SKM-1 treated with dmso at 0.1 percent for 144 hours (cell line): ENCODE results near the gene PLA2R1.
"Not testable (repeated sequence)": the region's sequence is repeated elsewhere in the genome, so short reads cannot be mapped to it uniquely, and the experiment has no call there.

Source experiments
- DNase-seq: peaks from one replicate; lab custom pipeline; 2025; ENCODE audit not compliant: unreplicated experiment; lab: John Stamatoyannopoulos, UW

The PLA2R1 gene

DNA sequence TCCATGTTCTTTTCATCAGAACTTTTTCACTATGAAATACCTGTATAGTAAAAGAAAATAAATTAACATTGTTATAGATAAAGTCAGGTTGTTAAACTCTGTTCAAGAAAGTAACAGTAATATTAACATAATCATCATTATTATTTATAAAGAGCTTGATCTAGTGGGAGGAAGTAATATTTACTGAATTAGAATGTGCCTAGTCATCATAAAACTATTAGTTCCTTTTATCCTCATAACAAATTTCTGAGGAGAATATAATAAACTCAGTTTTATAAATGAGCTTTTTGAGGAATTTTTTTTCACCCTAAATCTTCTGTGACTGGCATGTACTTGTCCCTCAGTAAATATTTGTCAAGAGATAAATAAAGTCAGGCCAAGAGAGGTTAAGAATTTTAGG is 78.4 kb downstream of the PLA2R1 start:
- DNase-seq, result no peak

DNA sequence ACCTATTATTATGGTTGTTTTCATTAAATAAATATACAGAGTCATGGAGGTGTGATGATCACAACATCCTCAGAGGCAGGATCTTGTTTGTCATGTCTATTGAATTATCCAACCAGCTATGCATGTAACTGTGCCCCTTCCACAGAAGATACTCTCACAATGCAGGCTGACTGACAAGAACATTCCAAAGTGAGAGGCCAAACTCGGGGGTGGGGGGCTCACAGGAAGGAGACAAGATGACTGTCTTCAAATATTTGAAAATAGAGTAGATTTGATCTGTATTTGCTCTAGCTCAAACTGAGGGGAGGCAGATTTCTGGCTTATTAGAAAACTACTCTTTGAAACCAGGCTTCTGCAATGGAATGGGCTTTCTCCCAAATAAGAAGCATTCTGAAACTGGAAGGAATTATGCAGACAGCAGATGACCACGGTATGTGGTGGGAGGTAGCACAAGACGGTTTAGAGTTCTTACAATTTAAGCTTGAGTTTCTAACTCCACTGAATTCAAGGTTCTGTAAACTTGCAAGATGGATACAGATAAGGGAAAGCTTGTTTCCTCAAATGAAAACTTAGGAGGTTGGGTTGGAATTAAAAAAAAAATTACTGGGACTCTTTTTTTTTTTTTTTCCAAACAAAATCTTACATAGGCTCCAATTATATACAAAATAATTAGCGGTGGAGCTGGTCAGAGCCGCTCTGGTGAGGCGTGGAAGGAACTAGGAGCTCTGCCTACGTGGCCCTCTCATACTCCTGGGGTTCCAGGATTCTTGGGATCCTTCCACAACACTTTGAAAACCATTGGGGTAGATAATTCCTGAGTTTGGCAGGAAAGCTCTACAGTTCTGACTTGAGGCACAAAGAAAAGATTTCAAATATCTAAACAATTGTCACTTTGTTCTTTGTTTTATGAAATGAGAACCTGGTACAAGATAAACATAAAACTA is 79.3 kb downstream of the PLA2R1 start:
- DNase-seq, result no peak

GRCh38 chr2:159982270-159982669 is 80.1 kb downstream of the PLA2R1 start:
- no peak for DNase-seq

DNA sequence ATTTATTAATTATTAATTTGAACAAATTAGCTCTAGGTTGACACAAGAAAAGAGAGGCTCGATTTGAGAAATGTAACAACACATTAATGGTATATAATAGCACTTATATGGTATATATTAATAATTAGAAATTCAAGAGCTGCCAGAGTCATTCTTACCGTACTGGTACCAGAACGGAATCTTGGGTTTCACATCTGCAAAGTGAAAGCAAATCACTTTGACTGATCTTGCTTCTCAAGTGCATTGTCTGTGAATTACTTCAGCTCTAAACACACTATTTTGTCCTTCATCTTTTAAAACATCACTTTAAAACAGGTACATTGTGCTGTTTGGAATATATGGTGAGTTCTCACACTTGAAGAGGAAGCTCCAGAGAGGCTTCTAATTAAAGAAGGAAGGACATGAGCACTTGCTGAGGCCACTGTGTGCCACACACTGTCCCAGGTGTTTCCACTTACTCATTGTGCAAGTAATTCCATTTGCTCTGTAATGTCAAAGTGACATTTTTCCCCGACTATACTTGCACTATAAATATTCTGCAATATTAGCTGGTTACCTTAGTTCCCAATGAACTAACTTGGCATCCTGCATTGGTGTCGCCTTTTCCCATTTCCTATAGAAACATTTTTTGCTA is 85.8 kb downstream of the PLA2R1 start:
- DNase-seq, result peak; percentile 29

DNA sequence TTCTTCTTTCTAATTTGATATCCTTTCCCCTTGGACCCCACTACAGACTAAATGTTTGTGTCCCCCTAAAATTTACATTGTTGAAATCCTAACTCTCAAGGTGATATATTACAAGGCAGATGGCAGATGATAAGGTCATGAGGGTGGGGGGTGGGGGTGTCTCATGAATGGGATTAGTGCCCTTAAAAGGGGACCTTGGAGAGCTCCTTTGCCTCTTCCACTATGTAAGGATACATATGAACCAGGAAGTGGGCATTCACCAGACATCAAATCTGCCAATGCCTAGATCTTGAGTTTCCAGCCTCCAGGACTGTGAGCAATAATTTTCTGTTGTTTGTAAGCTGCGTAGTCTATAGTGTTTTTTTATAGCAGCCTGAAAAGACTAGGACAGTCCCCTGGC is 89.1 kb downstream of the PLA2R1 start:
- DNase-seq, result no peak

GRCh38 chr2:159971365-159972152 is 90.9 kb downstream of the PLA2R1 start:
- peak; percentile 58 for DNase-seq

DNA sequence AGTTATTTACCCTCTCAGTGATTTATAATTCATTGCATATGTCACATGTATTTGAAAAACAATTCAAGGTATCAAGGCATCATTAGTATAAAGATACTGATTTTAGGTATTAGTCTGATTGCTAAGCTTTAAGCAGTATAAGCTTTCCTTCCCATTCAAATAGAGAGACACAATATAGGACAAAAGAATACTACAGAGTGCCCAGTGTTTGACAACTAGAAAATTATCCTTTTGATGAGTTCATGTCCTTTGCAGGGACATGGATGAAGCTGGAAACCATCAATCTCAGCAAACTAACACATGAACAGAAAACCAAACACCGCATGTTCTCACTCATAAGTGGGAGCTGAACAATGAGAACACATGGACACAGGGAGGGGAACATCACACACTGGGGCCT is 91.9 kb downstream of the PLA2R1 start:
- DNase-seq, result not testable (repeated sequence)

GRCh38 chr2:159968279-159968900 is 94.0 kb downstream of the PLA2R1 start:
- DNase-seq, result peak; percentile 40

- DNase-seq, result no peak
Measured at GRCh38 chr2:159963700-159964099, 98.7 kb downstream of the PLA2R1 start.

GRCh38 chr2:159962513-159962912 is 99.9 kb downstream of the PLA2R1 start:
- DNase-seq, result not testable (repeated sequence)

DNA sequence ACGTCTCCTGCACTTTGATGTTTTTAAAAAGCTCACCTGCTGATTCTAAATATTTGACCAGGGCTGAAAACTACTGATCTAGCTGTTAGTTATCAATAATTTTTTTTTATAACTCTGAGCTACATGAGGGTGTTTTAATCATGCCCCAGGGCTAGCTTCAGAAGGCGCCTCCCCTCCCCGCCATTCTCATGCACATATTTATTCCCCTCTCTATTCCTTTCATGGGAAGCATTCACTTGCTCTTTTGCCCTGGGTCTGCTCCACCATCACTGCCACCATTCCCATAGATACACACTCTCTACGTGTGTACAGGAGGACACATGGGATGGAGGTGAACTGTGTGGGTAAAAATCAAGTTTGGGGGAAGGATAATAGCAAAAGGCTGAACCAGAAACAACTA is 101.0 kb downstream of the PLA2R1 start:
- no peak for DNase-seq

DNA sequence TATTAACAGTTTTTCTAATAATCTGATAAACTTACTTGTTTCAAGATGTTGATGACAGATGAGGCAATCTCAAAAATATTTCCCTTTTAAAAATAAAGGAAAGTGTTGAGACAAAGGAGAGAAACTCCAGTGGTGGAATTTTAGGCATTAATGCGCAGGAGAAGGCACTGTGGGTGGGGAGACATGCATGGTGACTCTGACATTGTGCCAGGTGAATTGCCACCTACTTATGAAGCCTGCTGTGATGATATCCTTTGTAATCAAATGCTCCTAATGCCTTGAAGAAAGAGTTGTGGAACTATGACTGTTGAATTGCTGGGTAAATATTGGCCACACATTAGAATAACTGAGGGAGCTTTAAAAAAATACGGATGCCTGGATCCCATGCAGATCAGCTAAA is 101.4 kb downstream of the PLA2R1 start:
- no peak for DNase-seq

- DNase-seq, result peak; percentile 5
Measured at GRCh38 chr2:159960414-159960813, 102.0 kb downstream of the PLA2R1 start.

DNA sequence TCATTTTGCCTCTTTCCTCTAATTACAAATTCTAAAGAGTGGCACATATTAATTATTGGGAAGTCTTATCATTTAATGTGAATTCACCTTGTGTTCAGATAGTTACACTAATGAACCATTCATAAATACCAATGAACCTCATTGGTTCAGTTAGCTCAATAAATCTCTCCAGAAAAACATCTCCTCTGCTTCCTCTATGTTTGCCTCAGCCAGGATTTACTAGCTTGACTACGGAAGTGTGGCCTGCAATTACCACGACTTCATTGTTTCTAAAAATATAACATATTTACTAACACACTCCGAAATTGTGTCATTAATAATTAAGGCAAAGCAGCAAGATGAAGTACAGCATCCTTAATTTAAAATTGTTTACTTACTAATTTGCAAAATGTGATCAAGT is 103.3 kb downstream of the PLA2R1 start:
- DNase-seq, result no peak

GRCh38 chr2:159953136-159953823 is 109.1 kb downstream of the PLA2R1 start:
- DNase-seq, result no peak

- DNase-seq, result no peak
Measured at GRCh38 chr2:159946326-159946999, 116.0 kb downstream of the PLA2R1 start.

DNA sequence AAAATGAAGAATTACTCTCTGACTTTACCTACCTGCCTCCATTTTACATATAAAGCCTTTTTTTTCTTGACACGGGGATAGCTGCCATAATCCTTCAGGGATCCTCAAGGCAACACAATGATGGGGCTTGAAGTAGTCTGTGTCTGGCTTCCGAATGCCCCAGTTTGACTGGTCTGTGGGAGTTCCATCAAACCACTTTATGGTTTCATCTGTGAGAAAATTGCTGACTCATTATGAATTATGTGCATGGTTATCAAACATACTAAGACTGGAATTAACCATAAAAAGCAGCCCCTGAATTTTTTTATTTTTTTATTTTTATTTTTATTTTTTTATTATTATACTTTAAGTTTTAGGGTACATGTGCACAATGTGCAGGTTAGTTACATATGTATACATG is 117.5 kb downstream of the PLA2R1 start:
- DNase-seq, result no peak

- no peak for DNase-seq
Measured at GRCh38 chr2:159942146-159942545, 120.3 kb downstream of the PLA2R1 start.

DNA sequence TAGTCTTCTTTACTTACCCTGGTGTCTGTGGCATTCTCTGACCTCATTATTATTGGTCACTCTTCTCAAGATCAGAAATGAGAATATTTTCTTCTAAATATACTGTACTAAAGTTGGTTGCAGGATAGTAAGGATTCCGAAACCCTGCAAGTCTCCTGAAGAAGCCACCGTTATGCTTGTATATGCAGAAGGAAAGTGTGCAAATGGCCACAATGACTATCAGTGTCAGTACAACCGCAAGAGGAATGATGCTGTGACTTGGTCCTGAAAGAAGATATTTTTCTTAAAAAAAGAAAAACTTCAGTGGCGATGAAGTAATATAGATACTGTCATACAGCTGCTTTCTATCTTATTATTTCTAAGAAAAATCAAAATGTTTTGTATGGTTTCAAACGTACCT is 120.7 kb downstream of the PLA2R1 start:
- DNase-seq, result no peak

DNA sequence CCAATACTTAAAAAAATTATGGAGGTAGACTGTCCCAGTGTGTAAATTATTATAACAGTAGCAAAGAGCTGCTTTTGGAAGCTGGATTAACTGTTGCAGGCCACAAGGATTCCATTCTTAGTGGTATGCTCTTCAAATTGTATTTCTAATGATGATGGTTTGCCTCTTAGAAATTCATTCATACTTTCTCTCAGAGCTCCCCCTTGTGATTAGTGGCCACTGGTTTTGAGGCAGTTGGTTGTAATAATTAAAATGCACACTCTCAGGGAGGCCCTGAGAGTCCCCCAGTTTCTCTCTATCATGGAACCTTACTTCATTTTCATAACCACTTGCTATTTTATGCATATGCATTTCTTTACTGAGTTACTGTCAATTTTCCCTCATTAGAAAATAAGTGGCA is 122.5 kb downstream of the PLA2R1 start:
- DNase-seq, result no peak
